Naive thymus-derived CD4-positive, alpha-beta T cell (primary cell): ENCODE results near the gene AUP1. TPM values are rescaled to one million over a fixed set of nuclear protein-coding genes. Genes with fewer than 3 reads are reported as not detected.

Experiments used
- ATAC-seq: fragments of 150-1000 bp; cut with Tn5 transposase; 2 replicates; pipeline ENCODE4 v1.10.0; 2021; ENCODE audit warnings: mild to moderate bottlenecking, moderate library complexity
- CTCF ChIA-PET: fragments of 350-600 bp; sonication (Branson Sonifier 250); formaldehyde crosslinking; loops from one replicate; lab custom pipeline; 2021; ENCODE audit warnings: antibody characterized with exemption; lab: Charles Lee
- POLR2A ChIA-PET: fragments of 350-600 bp; sonication (Branson Sonifier 250); formaldehyde crosslinking; loops from one replicate; lab custom pipeline; 2021; ENCODE audit warnings: antibody characterized with exemption, inconsistent platforms; lab: Charles Lee
- DNase-seq, 9 donors: peaks; one replicate each; pipeline versions ENCODE4 v3.0.0 to v3.0.0-alpha.2; 2020 to 2022; ENCODE audit warnings: mixed read lengths in 1 of 9
- H3K27ac ChIP-seq: one replicate; pipeline ENCODE4 v1.7.0; 2013; ENCODE audit warnings: mild to moderate bottlenecking, low read depth, low read length, moderate library complexity
- H3K27me3 ChIP-seq, 2 donors: one replicate each; pipeline ENCODE4 v1.7.0; 2013; ENCODE audit warnings: low read length in 2 of 2, mild to moderate bottlenecking in 2 of 2, moderate library complexity in 2 of 2; ENCODE audit not compliant: control insufficient read depth in 2 of 2, insufficient read depth in 2 of 2
- H3K36me3 ChIP-seq, 3 experiments: 1 replicate in 2 of 3; 2 replicates in 1 of 3; pipeline ENCODE4 v1.7.0; 2013; ENCODE audit warnings: low read length in 3 of 3, mild to moderate bottlenecking in 3 of 3, moderate library complexity in 1 of 3; ENCODE audit not compliant: insufficient read depth in 3 of 3, control insufficient read depth in 2 of 3
- H3K4me1 ChIP-seq, 2 donors: one replicate each; pipeline ENCODE4 v1.7.0; 2013; ENCODE audit warnings: low read length in 2 of 2, mild to moderate bottlenecking in 2 of 2, moderate library complexity in 1 of 2; ENCODE audit not compliant: control insufficient read depth in 2 of 2, insufficient read depth in 2 of 2
- H3K4me3 ChIP-seq: 2 replicates; pipeline ENCODE4 v1.7.0; 2013; ENCODE audit warnings: mild to moderate bottlenecking, low read length
- H3K9me3 ChIP-seq, 3 experiments: 1 replicate in 2 of 3; 2 replicates in 1 of 3; pipeline ENCODE4 v1.7.0; 2013; ENCODE audit warnings: low read length in 3 of 3; ENCODE audit not compliant: control insufficient read depth in 2 of 3
- H3K27ac Mint-ChIP-seq, 9 donors: one replicate each; pipeline ENCODE4 v1.8.0; 2020 to 2022; ENCODE audit warnings: mixed read lengths in 9 of 9, mild to moderate bottlenecking in 8 of 9, moderate library complexity in 5 of 9, inconsistent platforms in 2 of 9
- H3K27me3 Mint-ChIP-seq, 5 donors: one replicate each; pipeline ENCODE4 v1.8.0; 2021 to 2022; ENCODE audit warnings: mixed read lengths in 5 of 5, mild to moderate bottlenecking in 1 of 5
- H3K36me3 Mint-ChIP-seq, 5 donors: one replicate each; pipeline ENCODE4 v1.8.0; 2020 to 2022; ENCODE audit warnings: mixed read lengths in 5 of 5, mild to moderate bottlenecking in 3 of 5, inconsistent platforms in 1 of 5
- H3K4me1 Mint-ChIP-seq, 7 donors: one replicate each; pipeline ENCODE4 v1.8.0; 2020 to 2022; ENCODE audit warnings: mixed read lengths in 7 of 7, mild to moderate bottlenecking in 3 of 7, inconsistent platforms in 1 of 7
- H3K4me3 Mint-ChIP-seq, 10 donors: one replicate each; pipeline ENCODE4 v1.8.0; 2020 to 2022; ENCODE audit warnings: mild to moderate bottlenecking in 10 of 10, mixed read lengths in 10 of 10, moderate library complexity in 6 of 10, inconsistent platforms in 2 of 10
- H3K9me3 Mint-ChIP-seq, 11 donors: one replicate each; pipeline ENCODE4 v1.8.0; 2020 to 2022; ENCODE audit warnings: mixed read lengths in 11 of 11, mild to moderate bottlenecking in 4 of 11, inconsistent platforms in 1 of 11, moderate library complexity in 1 of 11
- intact Hi-C, 2 donors: fragments of 100-400 bp; cut with micrococcal nuclease; formaldehyde crosslinking; loops; one replicate each; pipeline ENCODE4 v1.15.1; 2023
- polyA plus RNA-seq, 2 donors: library from polyadenylated mRNA; unstranded; fragments of 300-500 nt; fragmentation: Illumina TruSeq; gene quantifications; one replicate each; pipeline ENCODE4 v1.2.3, GENCODE V29; 2021
- total RNA-seq, 6 experiments: library from RNA in 5 of 6; stranded (reverse) in 5 of 6; gene quantifications; 1 replicate in 5 of 6; 2 replicates in 1 of 6; pipeline ENCODE4 v1.2.3 and lab custom pipeline; 2021 to 2026

AUP1 gene
- total and polyA plus RNA-seq, 7 experiments from 2014 or later: 69.7 to 160 (median 139) TPM

- DNase-seq (peak; percentile 55 to 80 (median 71)), ATAC-seq (peak; percentile 85)
- intact Hi-C loops: loop anchor here (1.0 to 2.0 kb wide), 3 partner anchors 9 to 17 kb away; partner anchors contain the start of genes AUP1 (in 2 of the 2), HTRA2 (in 2 of the 2), LBX2 (in 1 of the 2) and PCGF1 (in 1 of the 2)
- POLR2A ChIA-PET: interaction anchor here (1.0 to 1.1 kb wide), 2 partner anchors 15 to 23 kb away, joined by 3 read pairs; no protein-coding TSS in a partner anchor
- Mint-ChIP-seq H3K36me3 (peaks cover 0 to 13% (median 4%) of the 10 kb centered on the region in 5 donors), H3K4me3 (peak overlapping the region; percentile 66 to 87 (median 80)), H3K4me1 (peaks cover 9 to 25% (median 20%) of the 10 kb centered on the region in 7 donors), H3K27ac (peak overlapping the region in 1 of 9 donors; percentile 72), H3K27me3 (peaks cover 69 to 83% (median 79%) of the 10 kb centered on the region in 5 donors), H3K9me3 (peaks cover 0 to 6% (median 0%) of the 10 kb centered on the region in 11 donors)
- CTCF ChIA-PET: interaction anchor here (0.6 kb wide), 1 partner anchor 77 kb away, joined by 3 read pairs; no protein-coding TSS in a partner anchor
- Histone ChIP-seq H3K36me3 (no peaks in the 10 kb centered on the region), H3K4me3 (peak overlapping the region; percentile 28), H3K27me3 (peaks cover 12 to 42% of the 10 kb centered on the region in 2 donors), H3K9me3 (no peaks in the 10 kb centered on the region), H3K27ac (no peak overlapping the region), H3K4me1 (peaks cover 10 to 32% of the 10 kb centered on the region in 2 donors)
Observed at GRCh38 chr2:74515981-74516633, 13.4 kb downstream of the AUP1 start.

DNA sequence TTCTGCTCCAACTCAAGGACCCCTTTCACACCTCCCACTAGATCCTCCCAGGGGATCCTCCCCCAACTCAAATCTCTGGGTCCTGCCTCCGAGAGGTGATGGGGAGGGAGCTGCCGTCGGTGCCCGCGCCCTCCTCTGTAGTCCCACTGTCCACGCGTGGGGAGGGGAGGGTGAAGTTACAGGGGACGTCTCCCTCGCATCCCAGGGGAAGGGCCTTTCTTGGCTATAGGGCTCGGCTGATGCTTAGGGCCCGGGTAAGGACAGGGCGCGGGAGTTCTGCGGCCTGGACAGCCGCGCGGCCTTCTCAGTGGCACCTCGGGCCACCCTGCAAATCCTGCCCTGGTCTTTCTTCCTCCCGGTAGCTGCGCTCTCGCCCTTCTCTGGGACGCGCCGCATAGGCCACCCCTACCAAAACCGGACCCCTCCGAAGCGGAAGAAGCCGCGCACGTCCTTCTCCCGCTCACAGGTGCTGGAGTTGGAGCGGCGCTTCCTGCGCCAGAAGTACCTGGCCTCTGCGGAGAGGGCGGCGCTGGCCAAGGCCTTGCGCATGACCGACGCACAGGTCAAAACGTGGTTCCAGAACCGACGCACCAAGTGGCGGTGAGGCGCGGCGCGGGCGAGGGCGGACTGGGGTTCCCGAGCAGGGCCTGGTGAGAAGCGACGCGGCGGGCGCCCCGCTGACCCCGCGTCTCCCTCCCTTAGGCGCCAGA, 14.1 kb downstream of the AUP1 start:
- intact Hi-C loops: loop anchor here in 1 of 2 donors (2.0 kb wide), 1 partner anchor 17 kb away; the partner anchor contains the start of gene LBX2
- Mint-ChIP-seq H3K4me1 (peaks cover 9 to 28% (median 20%) of the 10 kb centered on the region in 7 donors), H3K27ac (peak overlapping the region in 1 of 9 donors; percentile 65), H3K9me3 (peaks cover 0 to 6% (median 0%) of the 10 kb centered on the region in 11 donors), H3K36me3 (peaks cover 0 to 13% (median 4%) of the 10 kb centered on the region in 5 donors), H3K27me3 (peaks cover 64 to 86% (median 73%) of the 10 kb centered on the region in 5 donors), H3K4me3 (peak overlapping the region; percentile 66 to 87 (median 76))
- ChIA-PET CTCF (no interaction called here), POLR2A (interaction anchor here (1.7 to 1.8 kb wide), 2 partner anchors 11 to 14 kb away, joined by 8 read pairs; partner anchors contain the start of genes AUP1, DQX1 and HTRA2)
- Histone ChIP-seq H3K4me3 (peak overlapping the region; percentile 28), H3K9me3 (no peaks in the 10 kb centered on the region), H3K27me3 (peaks cover 12 to 42% of the 10 kb centered on the region in 2 donors), H3K4me1 (peaks cover 10 to 32% of the 10 kb centered on the region in 2 donors), H3K27ac (no peak overlapping the region), H3K36me3 (no peaks in the 10 kb centered on the region)
- DNase-seq: peak in 1 of 9 donors; percentile 30
- ATAC-seq: no peak

DNA sequence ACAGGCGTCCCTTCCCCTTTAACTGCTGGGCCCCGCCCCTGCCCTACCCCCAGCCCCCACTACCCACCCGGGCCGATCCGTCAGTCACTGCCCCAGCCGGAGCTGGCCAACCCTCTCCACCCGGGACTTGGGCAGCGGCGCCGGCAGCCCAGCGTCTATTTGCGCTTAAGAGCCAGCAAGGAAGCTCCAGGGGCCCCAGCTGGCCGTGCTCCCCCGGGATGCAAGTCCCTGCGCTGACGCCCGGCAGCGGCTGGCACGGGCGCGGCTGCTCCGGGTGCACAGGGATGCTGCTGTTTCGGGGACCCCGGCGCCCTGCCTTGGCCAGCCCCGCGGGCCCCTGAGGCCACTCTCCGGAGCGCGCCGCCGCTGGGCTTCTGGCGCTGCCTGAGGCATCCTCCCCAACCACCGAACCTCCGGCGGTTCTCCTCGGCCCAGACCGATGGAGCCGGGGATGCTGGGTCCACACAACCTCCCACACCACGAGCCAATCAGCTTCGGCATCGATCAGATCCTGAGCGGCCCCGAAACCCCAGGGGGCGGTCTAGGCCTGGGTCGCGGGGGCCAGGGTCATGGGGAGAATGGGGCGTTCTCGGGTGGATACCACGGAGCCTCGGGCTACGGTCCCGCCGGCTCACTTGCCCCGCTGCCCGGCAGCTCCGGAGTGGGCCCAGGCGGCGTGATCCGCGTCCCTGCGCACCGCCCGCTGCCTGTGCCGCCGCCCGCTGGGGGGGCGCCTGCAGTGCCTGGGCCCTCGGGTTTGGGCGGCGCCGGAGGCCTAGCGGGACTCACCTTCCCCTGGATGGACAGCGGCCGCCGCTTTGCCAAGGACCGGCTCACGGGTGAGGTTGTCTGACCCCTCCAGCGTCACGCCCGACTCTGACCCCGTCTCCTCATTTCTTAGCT, 14.9 kb downstream of the AUP1 start, which contains the start of gene TLX2:
TSS of gene TLX2 (plus strand) at position 83 of the 903 bp plus-strand sequence. CDS start at position 440, 357 bp downstream.
- peak in 1 of 9 donors; percentile 37 for DNase-seq
- POLR2A ChIA-PET: interaction anchor here (0.7 to 2.0 kb wide), 4 partner anchors 12 to 316 kb away, joined by 4 to 8 read pairs (median 7); partner anchors contain the start of genes AUP1, DQX1, HTRA2 and MTHFD2

DNA sequence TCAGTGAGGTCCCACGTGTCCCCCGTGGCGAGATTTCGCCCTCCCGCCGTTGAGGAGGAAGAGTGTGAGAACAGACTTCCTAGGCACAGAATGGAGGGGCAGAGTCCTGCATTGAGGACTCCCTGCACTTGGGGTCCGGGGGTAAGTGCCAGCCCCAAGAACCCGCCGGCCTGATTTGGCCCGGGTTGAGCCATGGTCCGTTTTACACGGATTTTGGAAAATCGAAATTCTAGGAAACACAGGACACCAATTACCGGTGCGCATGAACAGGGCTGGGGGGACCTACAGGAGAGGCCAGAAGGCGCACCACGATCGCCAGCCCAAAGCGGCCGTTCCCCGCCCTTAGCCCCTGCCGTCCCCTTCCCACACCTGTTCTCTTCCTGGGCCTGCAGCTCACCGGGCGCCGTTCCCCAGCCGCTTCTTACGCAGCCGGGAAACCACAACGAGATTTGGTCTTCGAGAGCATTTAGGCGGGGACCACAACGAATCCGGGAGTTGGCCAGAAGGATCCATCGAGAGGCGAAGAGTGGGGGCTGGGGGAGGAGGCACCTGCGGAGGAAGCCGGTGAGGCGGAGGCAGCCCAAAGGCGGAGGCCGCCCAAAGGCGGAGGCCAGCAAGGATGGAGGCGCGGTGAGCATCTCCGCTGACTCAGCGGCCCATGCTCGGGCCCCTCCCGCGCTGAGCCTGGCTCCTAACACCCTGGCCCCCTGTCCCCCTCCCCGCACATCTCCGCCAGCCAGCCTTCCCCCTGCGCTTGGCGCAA, 15.7 kb downstream of the AUP1 start:
- Histone ChIP-seq H3K36me3 (no peaks in the 10 kb centered on the region), H3K27me3 (peaks cover 12 to 34% of the 10 kb centered on the region in 2 donors), H3K4me1 (peaks cover 10 to 32% of the 10 kb centered on the region in 2 donors), H3K4me3 (no peak overlapping the region), H3K9me3 (no peaks in the 10 kb centered on the region), H3K27ac (no peak overlapping the region)
- Mint-ChIP-seq H3K9me3 (peaks cover 0 to 6% (median 0%) of the 10 kb centered on the region in 11 donors), H3K4me1 (peaks cover 9 to 36% (median 22%) of the 10 kb centered on the region in 7 donors), H3K27ac (peak overlapping the region in 1 of 9 donors; percentile 5), H3K36me3 (peaks cover 0 to 11% (median 0%) of the 10 kb centered on the region in 5 donors), H3K27me3 (peaks cover 47 to 76% (median 62%) of the 10 kb centered on the region in 5 donors), H3K4me3 (peak overlapping the region in 7 of 10 donors; percentile 33 to 85 (median 49))
- intact Hi-C loops: loop anchor here in 1 of 2 donors (2.0 kb wide), 1 partner anchor 15 kb away; the partner anchor contains the start of gene LBX2
- ChIA-PET POLR2A (interaction anchor here (1.3 to 2.0 kb wide), 5 partner anchors 9 to 56 kb away, joined by 3 to 8 read pairs (median 6); partner anchors contain the start of genes AUP1, DQX1, HTRA2 and WBP1), CTCF (no interaction called here)
- DNase-seq (peak in 2 of 9 donors; percentile 34 to 38), ATAC-seq (peak; percentile 19)

More for the DNA sequence above, 14.9 kb downstream of the AUP1 start, which contains the start of gene TLX2:
- Mint-ChIP-seq H3K27me3 (peaks cover 56 to 83% (median 68%) of the 10 kb centered on the region in 5 donors), H3K27ac (peak within 1 kb of the TSS in 1 of 9 donors; percentile 65), H3K4me1 (peaks cover 9 to 33% (median 20%) of the 10 kb centered on the region in 7 donors), H3K36me3 (peaks cover 0 to 11% (median 0%) of the 10 kb centered on the region in 5 donors), H3K4me3 (peak within 1 kb of the TSS; percentile 66 to 87 (median 76)), H3K9me3 (peaks cover 0 to 6% (median 0%) of the 10 kb centered on the region in 11 donors)
- H3K27me3 ChIP-seq: peaks cover 12 to 42% of the 10 kb centered on the region in 2 donors
- intact Hi-C loops: loop anchor here in 1 of 2 donors (2.0 kb wide), 1 partner anchor 16 kb away; the partner anchor contains the start of gene LBX2
- no peaks in the 10 kb centered on the region for H3K36me3 ChIP-seq
- CTCF ChIA-PET: no interaction called here
- ATAC-seq: no peak
- no peak within 1 kb of the TSS for H3K27ac ChIP-seq
- H3K9me3 ChIP-seq: no peaks in the 10 kb centered on the region
- peak within 1 kb of the TSS; percentile 28 for H3K4me3 ChIP-seq
- peaks cover 10 to 32% of the 10 kb centered on the region in 2 donors for H3K4me1 ChIP-seq
